CD4-positive, alpha-beta T cell treated with Interferon gamma for 1 hour (primary cell): ENCODE data around the gene JAG2.

Experiments
- DNase-seq: peaks from one replicate; pipeline ENCODE4 v3.0.0-alpha.2; 2020

The JAG2 gene

GRCh38 chr14:105148604-105149145 lies 19.9 kb downstream of the JAG2 start:
- no peak for DNase-seq

GRCh38 chr14:105147671-105148603 lies 20.6 kb downstream of the JAG2 start:
- DNase-seq: no peak

- no peak for DNase-seq
Measured at GRCh38 chr14:105146976-105147635, 21.5 kb downstream of the JAG2 start.

- DNase-seq: no peak
Measured at GRCh38 chr14:105146181-105146975, 22.2 kb downstream of the JAG2 start.

- no peak for DNase-seq
Measured at GRCh38 chr14:105145381-105146180, 23.0 kb downstream of the JAG2 start.

- DNase-seq: no peak
Measured at GRCh38 chr14:105144666-105145380, 23.8 kb downstream of the JAG2 start.

GRCh38 chr14:105144026-105144665 lies 24.4 kb downstream of the JAG2 start:
- no peak for DNase-seq

GRCh38 chr14:105143451-105144025 lies 25.0 kb downstream of the JAG2 start:
- DNase-seq: no peak

GRCh38 chr14:105142651-105143450 lies 25.7 kb downstream of the JAG2 start:
- no peak for DNase-seq

GRCh38 chr14:105141486-105142281 lies 26.9 kb downstream of the JAG2 start:
- no peak for DNase-seq

GRCh38 chr14:105141026-105141425 lies 27.6 kb downstream of the JAG2 start:
- no peak for DNase-seq

- no peak for DNase-seq
Measured at GRCh38 chr14:105140581-105140980, 28.0 kb downstream of the JAG2 start.

- no peak for DNase-seq
Measured at GRCh38 chr14:105139831-105140239, 28.7 kb downstream of the JAG2 start.

- DNase-seq: no peak
Measured at GRCh38 chr14:105139212-105139825, 29.3 kb downstream of the JAG2 start.

GRCh38 chr14:105138551-105139111 lies 29.9 kb downstream of the JAG2 start:
- DNase-seq: no peak

GRCh38 chr14:105138021-105138541 lies 30.5 kb downstream of the JAG2 start:
- DNase-seq: no peak

- no peak for DNase-seq
Measured at GRCh38 chr14:105137481-105138020, 31.0 kb downstream of the JAG2 start.
